GM18867 (cell line): ENCODE results near the gene SERF1A.
"Not testable (repeated sequence)": the region's sequence is repeated elsewhere in the genome, so short reads cannot be mapped to it uniquely, and the experiment has no call there.

Source experiments
- ATAC-seq: cut with Tn5 transposase; IDR thresholded peaks from one replicate; pipeline ENCODE4 v1.9.1; 2021; ENCODE audit warnings: mild to moderate bottlenecking, moderate library complexity; ENCODE audit not compliant: unreplicated experiment

Gene SERF1A

GRCh38 chr5:70900533-70901271 lies at the start of gene SERF1A:
TSS of gene SERF1A (plus strand) at chr5:70900669. CDS start at chr5:70900870, 201 bp downstream.
- ATAC-seq: peak; percentile 93

- ATAC-seq: not testable (repeated sequence)
These were observed 33.7 kb upstream of the SERF1A start for GRCh38 chr5:70866778-70867177.

- not testable (repeated sequence) for ATAC-seq
These were observed 29.8 kb upstream of the SERF1A start for GRCh38 chr5:70870626-70871025.

- ATAC-seq: not testable (repeated sequence)
These were observed 4.4 kb upstream of the SERF1A start for GRCh38 chr5:70896076-70896475.

GRCh38 chr5:70901272-70901571 lies 753 bp downstream of the SERF1A start:
- ATAC-seq: peak; percentile 21

- not testable (repeated sequence) for ATAC-seq
These were observed 6.2 kb downstream of the SERF1A start for GRCh38 chr5:70906624-70907023.

- ATAC-seq: not testable (repeated sequence)
These were observed 16.4 kb downstream of the SERF1A start for GRCh38 chr5:70916829-70917228.

- ATAC-seq: not testable (repeated sequence)
These were observed 24.7 kb downstream of the SERF1A start for GRCh38 chr5:70925211-70925562.

- ATAC-seq: not testable (repeated sequence)
These were observed 31.4 kb downstream of the SERF1A start for GRCh38 chr5:70931709-70932368.

- ATAC-seq: not testable (repeated sequence)
These were observed 32.1 kb downstream of the SERF1A start for GRCh38 chr5:70932560-70932959.

GRCh38 chr5:70953068-70953467 lies 52.6 kb downstream of the SERF1A start:
- ATAC-seq: not testable (repeated sequence)
